Stimulated activated CD4-positive, alpha-beta T cell treated with anti-CD3 and anti-CD28 coated beads, Interleukin-2, amount 100 ng/mL, for 24 hours (primary cell): Measurements from ENCODE around the gene MAML1.
"Not testable (repeated sequence)": the region's sequence is repeated elsewhere in the genome, so short reads cannot be mapped to it uniquely, and the experiment has no call there.

ENCODE experiments used
- DNase-seq, 2 donors: peaks; one replicate each; pipeline ENCODE4 v3.0.0-alpha.2; 2020

The MAML1 gene

DNA sequence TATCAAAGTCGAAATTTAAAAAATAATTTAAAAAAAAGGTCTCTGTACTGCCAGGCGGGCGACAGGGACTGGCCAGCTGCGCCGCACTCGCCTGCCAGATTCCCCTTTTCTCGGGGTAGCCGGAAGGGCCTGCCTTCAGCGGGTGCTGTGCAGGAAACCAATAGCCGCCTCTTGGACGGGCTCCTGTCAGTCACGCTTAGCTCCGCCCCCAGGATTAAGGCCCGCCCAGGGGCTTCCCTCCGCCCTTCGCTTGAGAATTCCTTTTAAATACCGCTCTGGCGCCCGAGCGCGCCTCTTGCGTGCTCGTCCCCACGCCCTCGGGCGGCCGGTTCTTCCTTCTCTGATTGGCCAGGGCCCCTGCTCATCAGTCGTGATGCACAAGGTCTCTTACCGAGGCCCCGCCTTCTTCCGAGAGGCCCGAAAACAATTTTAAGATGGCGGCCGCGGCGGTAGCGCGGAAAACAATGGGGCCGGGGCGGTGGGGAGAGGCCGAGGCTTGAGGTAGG is at the start of gene MAML1:
TSS of gene MAML1 (plus strand) at position 411 of the 506 bp plus-strand sequence. CDS start 291 bp downstream, outside the sequence.
- DNase-seq = peak; percentile 99

DNA sequence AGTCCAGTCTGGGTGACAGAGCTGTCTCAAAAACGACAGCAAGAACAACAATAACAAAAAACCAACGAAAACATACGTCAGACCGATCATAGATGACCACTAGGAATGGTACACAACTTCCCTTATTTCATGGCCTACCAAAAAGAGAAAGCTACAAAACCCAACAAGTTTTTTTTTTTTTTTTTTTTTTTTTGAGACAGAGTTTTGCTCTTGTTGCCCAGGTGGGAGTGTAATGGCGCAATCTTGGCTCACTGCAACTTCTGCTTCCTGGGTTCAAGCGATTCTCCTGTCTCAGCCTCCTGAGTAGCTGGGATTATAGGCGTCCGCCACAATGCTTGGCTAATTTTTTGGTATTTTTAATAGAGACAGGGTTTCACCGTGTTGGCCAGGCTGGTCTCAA is 43.4 kb upstream of the MAML1 start:
- DNase-seq = not testable (repeated sequence)

GRCh38 chr5:179694561-179694960 is 38.1 kb upstream of the MAML1 start:
- no peak for DNase-seq

GRCh38 chr5:179696603-179697002 is 36.0 kb upstream of the MAML1 start:
- DNase-seq = no peak

- no peak for DNase-seq
Observed at GRCh38 chr5:179697108-179697507, 35.5 kb upstream of the MAML1 start.

- not testable (repeated sequence) for DNase-seq
Observed at GRCh38 chr5:179697543-179697942, 35.1 kb upstream of the MAML1 start.

- DNase-seq = peak; percentile 98 to 99
Observed at GRCh38 chr5:179697993-179698934, 34.4 kb upstream of the MAML1 start.

DNA sequence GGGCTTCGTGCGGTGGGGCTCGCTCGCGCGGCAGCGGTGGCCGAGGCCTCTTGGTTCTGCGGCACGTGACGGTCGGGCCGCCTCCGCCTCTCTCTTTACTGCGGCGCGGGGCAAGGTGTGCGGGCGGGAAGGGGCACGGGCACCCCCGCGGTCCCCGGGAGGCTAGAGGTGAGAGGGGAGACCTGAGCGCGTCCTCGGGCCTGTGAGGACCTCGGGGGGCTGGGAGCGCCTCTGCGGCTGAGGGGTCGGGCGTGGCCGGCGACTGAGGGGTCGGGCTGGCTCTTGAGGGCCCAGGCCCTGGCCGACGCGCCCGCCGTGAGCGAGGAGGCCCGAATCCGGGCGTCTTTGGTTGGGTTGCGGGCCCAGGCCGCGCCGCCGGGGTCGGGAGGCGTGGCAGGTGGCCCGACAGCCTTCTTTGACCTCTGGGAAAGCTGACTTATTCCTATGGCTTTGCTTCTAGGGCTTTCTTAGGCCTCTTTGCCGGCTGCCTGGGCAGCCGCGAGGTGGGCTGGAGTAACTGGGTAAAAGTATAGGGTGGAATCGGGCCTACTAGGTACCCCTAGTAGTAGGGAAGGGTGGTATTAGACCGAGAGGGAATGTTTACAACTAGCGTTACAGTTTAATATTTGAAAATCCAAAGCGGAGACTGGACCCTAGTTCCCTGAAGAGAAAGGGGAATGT is 33.5 kb upstream of the MAML1 start, which contains the start of gene CANX:
TSS of gene CANX (plus strand) at position 33 of the 681 bp plus-strand sequence. CDS start 6,715 bp downstream, outside the sequence.
- DNase-seq = no peak

DNA sequence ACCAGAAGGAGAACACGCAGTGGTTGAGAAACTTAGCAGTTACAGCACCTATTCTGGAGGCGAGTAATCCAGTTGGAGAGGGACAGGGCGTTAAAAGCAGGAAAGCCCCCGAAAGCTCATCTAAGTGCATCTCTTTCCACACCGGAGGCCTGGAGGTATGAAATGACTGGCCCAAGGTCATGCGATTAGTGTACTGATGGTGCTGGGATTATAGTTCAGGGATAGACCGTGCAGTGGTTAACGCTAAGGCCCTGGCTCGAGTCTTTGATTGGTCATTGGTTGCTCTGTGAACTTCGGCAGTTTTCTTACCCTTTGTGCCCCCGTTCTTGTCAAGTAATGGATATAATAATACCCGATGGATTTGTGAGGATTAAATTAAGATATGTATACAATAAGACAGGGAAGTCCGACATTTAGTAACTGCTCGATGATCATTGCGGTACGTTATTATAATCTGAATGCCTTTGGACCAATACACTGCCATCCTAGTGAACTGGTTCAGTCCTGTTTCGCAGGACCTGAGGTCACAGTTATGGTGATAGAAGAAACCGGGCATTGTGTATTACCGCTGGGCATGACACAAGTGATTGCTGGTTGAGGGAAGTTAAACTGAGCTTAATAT is 32.9 kb upstream of the MAML1 start:
- DNase-seq = peak; percentile 43 to 61

GRCh38 chr5:179700401-179700918 is 32.2 kb upstream of the MAML1 start:
- DNase-seq = no peak

GRCh38 chr5:179716286-179716685 is 16.3 kb upstream of the MAML1 start:
- no peak for DNase-seq

GRCh38 chr5:179720222-179720621 is 12.4 kb upstream of the MAML1 start:
- no peak for DNase-seq

DNA sequence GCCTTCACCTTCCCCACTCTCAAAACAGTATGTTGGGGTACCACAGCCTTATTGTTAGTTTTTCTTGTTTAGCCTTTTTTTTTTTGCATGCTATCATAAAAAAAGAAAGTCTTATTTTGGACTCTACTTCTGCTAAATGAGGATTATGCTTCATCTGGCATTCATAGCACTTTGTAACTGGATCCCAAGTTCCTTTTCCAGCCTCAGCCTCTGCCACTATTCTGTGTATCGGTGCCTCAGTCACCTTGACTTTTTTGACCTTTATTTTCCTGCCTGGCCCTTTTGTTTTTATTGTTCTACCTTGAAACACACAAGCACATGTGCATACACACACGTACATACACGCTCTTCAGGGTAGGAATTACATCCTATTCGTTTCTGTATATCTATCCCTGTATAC is 8.5 kb upstream of the MAML1 start:
- no peak for DNase-seq

GRCh38 chr5:179727106-179727505 is 5.5 kb upstream of the MAML1 start:
- DNase-seq = no peak

DNA sequence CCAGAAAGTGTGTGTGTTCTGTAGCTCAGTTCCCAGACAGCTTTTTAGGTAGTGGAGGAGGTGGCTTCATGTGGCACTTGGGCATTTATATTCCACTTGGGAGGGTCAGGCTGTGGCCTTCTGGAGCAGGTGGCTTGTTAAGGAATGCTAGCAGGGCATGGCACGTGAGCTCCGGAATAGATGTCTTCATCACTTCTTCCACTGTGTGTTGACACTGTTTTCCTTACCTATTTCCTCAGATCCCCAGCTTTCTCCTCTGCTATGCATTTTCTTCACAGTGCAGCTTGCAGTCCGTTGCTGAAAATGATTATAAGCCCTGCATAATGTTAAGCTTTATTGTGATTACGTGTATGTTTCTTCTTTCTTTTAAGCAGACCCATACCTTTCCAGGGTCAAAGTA is 3.3 kb upstream of the MAML1 start:
- no peak for DNase-seq

- no peak for DNase-seq
Observed at GRCh38 chr5:179729727-179730126, 2.9 kb upstream of the MAML1 start.

- no peak for DNase-seq
Observed at GRCh38 chr5:179730356-179730755, 2.3 kb upstream of the MAML1 start.

GRCh38 chr5:179730852-179731251 is 1.8 kb upstream of the MAML1 start:
- DNase-seq = no peak

DNA sequence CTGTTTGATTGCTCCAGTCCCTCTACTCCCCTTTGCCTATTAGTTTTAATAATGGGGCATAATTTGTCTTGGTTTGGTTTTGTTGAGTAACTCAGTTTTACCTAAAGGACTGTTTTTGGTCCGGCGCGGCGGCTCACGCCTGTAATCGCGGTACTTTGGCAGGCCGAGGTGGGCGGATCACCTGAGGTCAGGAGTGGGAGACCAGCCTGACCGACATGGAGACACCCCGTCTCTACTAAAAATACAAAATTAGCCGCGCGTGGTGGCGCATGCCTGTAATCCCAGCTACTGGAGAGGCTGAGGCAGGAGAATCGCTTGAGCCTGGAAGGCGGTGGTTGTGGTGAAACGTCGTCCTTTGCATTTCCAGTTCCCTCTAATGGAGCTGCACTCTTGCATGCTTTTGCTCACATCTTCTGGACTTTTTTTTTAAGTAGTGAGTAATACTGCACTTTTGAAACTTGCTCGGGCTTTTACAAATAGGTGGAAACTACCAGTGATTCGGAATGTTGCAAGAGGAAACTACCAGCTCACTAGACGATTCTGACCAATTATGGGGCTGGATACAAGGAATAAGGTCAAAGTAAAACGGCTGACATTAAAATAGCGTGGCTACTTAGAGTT is 721 bp upstream of the MAML1 start:
- DNase-seq = peak; percentile 33 to 40

DNA sequence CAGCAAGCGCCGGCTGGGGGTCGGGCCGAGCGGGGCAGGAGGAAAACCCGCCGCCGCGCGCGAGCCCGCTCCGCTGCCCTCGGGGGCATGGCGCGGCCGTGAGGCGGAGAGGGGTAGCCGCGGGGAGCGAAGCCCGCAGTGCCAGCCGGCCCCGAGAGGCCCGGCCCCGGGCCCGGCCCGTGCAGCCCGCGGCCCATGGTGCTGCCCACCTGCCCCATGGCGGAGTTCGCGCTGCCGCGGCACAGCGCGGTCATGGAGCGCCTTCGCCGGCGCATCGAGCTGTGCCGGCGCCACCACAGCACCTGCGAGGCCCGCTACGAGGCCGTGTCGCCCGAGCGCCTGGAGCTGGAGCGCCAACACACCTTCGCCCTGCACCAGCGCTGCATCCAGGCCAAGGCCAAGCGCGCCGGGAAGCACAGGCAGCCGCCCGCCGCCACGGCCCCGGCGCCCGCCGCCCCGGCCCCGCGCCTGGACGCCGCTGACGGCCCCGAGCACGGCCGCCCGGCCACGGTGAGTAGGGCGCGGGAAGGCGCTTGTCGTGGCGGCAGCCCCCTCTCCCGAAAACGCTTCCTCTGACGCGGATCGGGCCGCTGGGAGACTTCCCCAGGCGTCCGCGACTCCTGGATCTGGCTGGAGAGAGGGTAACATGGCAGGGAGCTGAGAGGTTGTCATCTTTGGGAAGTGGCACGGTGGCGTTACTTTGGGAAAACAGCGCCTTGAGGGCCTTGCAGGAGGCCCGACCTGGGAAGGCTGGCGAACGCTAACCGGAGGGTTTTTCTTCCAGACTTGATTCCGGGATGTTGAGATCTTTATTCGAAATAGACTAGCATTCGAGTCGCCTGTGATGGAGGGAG is 523 bp downstream of the MAML1 start:
- peak; percentile 41 to 54 for DNase-seq

- DNase-seq = no peak
Observed at GRCh38 chr5:179733772-179734126, 1.1 kb downstream of the MAML1 start.
